Upper lobe of left lung (tissue), 4 donors: ENCODE measurements around the gene UBE2G1.

Experiments
- EP300 ChIP-seq, 4 donors: sonication (generic); formaldehyde crosslinking; IDR thresholded peaks; one replicate each; pipeline ENCODE4 v1.5.1; 2017; ENCODE audit warnings: antibody characterized with exemption in 4 of 4, control low read depth in 2 of 4
- POLR2A ChIP-seq, 4 donors: fragments of 450-650 bp; IDR thresholded peaks; one replicate each; pipeline ENCODE4 v1.5.1; 2016 to 2017; ENCODE audit warnings: antibody characterized with exemption in 4 of 4, mild to moderate bottlenecking in 2 of 4
- POLR2AphosphoS5 ChIP-seq, 2 donors: sonication (generic); formaldehyde crosslinking; IDR thresholded peaks; one replicate each; pipeline ENCODE4 v1.5.1; 2017; ENCODE audit warnings: antibody characterized with exemption in 2 of 2
- TF ChIP-seq, protein P1 (sequence below), 6 experiments: fragments of 450-650 bp in 4 of 6; fragments of 200-600 bp in 2 of 6; sonication (generic) in 2 of 6; IDR thresholded peaks; one replicate each; pipeline ENCODE4 v1.5.1; 2016 to 2019; ENCODE audit warnings: antibody characterized with exemption in 6 of 6

DNA sequence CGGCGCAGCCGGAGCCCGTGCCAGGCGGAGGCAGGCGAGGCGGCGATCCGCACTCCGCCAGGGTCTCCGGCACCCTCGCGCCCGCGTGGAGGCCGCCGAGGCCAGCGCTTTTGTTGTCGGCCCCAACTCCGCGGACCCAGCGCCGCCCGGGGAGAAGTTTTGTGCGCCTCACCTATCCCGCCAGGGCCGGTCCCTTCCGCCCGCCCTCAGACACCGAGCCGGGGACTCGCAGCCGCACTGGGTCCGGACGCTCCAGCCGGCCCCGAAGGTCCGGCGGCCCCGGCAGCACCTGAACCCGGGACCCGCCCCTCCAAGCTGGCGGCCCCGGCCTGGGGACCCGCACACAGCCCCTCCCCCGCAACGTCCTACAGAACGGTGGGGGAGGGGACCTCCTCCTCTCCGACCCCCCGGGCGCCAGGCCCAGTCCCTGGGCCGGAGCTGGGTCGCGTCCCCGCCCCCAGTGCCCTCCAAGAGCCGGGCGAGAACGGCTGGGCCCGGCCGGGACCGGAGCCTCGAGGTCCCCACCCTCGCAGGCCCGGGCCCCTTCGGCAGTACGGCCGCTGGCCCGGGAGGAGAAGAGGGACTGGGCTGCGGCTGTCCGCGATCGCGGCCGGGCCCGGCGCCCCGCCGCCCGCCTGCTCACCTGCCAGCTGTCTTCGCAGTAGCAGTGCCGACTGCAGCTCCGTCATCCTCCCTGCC lies 698 bp downstream of the UBE2G1 start:
- TF ChIP-seq POLR2A (IDR thresholded peaks at IDR 0.05) (no peak), POLR2AphosphoS5 (IDR thresholded peaks at IDR 0.05) (no peak), EP300 (IDR thresholded peaks at IDR 0.05) (no peak)
- TF ChIP-seq, protein P1, sequence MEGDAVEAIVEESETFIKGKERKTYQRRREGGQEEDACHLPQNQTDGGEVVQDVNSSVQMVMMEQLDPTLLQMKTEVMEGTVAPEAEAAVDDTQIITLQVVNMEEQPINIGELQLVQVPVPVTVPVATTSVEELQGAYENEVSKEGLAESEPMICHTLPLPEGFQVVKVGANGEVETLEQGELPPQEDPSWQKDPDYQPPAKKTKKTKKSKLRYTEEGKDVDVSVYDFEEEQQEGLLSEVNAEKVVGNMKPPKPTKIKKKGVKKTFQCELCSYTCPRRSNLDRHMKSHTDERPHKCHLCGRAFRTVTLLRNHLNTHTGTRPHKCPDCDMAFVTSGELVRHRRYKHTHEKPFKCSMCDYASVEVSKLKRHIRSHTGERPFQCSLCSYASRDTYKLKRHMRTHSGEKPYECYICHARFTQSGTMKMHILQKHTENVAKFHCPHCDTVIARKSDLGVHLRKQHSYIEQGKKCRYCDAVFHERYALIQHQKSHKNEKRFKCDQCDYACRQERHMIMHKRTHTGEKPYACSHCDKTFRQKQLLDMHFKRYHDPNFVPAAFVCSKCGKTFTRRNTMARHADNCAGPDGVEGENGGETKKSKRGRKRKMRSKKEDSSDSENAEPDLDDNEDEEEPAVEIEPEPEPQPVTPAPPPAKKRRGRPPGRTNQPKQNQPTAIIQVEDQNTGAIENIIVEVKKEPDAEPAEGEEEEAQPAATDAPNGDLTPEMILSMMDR (IDR thresholded peaks at IDR 0.05): no peak
